ENCODE measurements around the gene PRKCA. TPM values are rescaled to one million over a fixed set of nuclear protein-coding genes. Genes with fewer than 3 reads are reported as not detected.

Gene PRKCA
- total and polyA plus RNA-seq, 10 of the 15 experiments (the other 5 are each of a cell fraction or from before 2014, with no cell fraction given) = 0.11 to 14.6 (median 0.72) TPM

DNA sequence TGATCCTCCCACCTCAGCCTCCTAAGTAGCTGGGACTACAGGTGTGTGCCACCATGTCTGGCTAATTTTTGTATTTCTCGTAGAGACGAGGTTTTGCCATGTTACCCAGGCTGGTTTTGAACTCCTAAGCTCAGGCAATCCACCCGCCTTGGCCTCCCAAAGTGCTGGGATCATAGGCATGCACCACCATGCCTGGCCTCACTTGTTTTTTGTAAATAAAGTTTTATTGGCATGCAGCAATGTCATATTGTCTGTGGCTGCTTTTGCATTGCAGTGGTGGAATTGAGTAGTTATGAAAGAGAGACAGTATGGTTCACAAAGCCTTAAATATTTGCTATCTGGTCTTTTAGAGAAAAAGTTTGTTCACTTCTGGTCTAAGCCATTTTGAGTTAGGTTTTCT, 124.7 kb downstream of the PRKCA start:
- intact Hi-C loops (cut with micrococcal nuclease; ENCODE audit: unreplicated experiment) = loop anchor here (2.0 to 5.0 kb wide), 2 partner anchors 125 to 172 kb away; partner anchors contain the start of gene PRKCA
- RAD21 ChIA-PET (ENCODE audit: unreplicated experiment) = interaction anchor here (0.8 kb wide), 1 partner anchor 171 kb away, joined by 3 read pairs; no protein-coding TSS in a partner anchor
- no peak overlapping the region for H3K27ac ChIP-seq (ENCODE audit: control insufficient read depth, insufficient read depth)
- H3K4me3 ChIP-seq = no peak overlapping the region
- ATAC-seq (no peak), DNase-seq (ENCODE audit: low read depth, low spot score) (no peak), FAIRE-seq (no peak)
- no peaks in the 10 kb centered on the region for H3K4me1 ChIP-seq (ENCODE audit: control insufficient read depth, insufficient read depth, low read length)
- in situ Hi-C loops (cut with MboI) = no loop called here
- CTCF ChIA-PET = interaction anchor here (2.1 kb wide), 1 partner anchor 12 kb away, joined by 6 read pairs; no protein-coding TSS in a partner anchor
- H3K36me3 ChIP-seq (ENCODE audit: control insufficient read depth in 2 of 2, insufficient read depth in 2 of 2, low read length in 1 of 2) = no peaks in the 10 kb centered on the region
- no peaks in the 10 kb centered on the region for H3K27me3 ChIP-seq (replicated peaks in 1 of 2; ENCODE audit: control insufficient read depth in 2 of 2, insufficient read depth in 2 of 2, low read length in 1 of 2)
- POLR2A ChIA-PET = no interaction called here
- no peak overlapping the region for H3K4me2 ChIP-seq (ENCODE audit: control insufficient read depth, insufficient read depth)
- H3K9me3 ChIP-seq (replicated peaks; ENCODE audit: control insufficient read depth, insufficient read depth, low read length) = no peaks in the 10 kb centered on the region
- no peak overlapping the region for H3K9ac ChIP-seq (ENCODE audit: control insufficient read depth, insufficient read depth, low read length)
- H4K20me1 ChIP-seq (ENCODE audit: control insufficient read depth, insufficient read depth) = no peaks in the 10 kb centered on the region
- whole genome bisulfite sequencing (ENCODE audit: insufficient coverage, insufficient replicate concordance, low lambda C conversion rate, missing lambda C conversion rate) = 7% methylated on average over 3 of the region's 3 CpGs
- H2AFZ ChIP-seq (ENCODE audit: control insufficient read depth, low read depth, low read length) = no peak overlapping the region
- no peaks in the 10 kb centered on the region for H3K79me2 ChIP-seq (ENCODE audit: control insufficient read depth, insufficient read depth, low read length)
- SMC1A ChIA-PET (ENCODE audit: uncharacterized antibody, unreplicated experiment) = interaction anchor here (0.7 kb wide), 1 partner anchor 139 kb away, joined by 3 read pairs; no protein-coding TSS in a partner anchor
- TF ChIP-seq RELA (IDR thresholded peaks at IDR 0.05; ENCODE audit: borderline replicate concordance, partially characterized antibody) = no peak
- TF ChIP-seq, protein P1, sequence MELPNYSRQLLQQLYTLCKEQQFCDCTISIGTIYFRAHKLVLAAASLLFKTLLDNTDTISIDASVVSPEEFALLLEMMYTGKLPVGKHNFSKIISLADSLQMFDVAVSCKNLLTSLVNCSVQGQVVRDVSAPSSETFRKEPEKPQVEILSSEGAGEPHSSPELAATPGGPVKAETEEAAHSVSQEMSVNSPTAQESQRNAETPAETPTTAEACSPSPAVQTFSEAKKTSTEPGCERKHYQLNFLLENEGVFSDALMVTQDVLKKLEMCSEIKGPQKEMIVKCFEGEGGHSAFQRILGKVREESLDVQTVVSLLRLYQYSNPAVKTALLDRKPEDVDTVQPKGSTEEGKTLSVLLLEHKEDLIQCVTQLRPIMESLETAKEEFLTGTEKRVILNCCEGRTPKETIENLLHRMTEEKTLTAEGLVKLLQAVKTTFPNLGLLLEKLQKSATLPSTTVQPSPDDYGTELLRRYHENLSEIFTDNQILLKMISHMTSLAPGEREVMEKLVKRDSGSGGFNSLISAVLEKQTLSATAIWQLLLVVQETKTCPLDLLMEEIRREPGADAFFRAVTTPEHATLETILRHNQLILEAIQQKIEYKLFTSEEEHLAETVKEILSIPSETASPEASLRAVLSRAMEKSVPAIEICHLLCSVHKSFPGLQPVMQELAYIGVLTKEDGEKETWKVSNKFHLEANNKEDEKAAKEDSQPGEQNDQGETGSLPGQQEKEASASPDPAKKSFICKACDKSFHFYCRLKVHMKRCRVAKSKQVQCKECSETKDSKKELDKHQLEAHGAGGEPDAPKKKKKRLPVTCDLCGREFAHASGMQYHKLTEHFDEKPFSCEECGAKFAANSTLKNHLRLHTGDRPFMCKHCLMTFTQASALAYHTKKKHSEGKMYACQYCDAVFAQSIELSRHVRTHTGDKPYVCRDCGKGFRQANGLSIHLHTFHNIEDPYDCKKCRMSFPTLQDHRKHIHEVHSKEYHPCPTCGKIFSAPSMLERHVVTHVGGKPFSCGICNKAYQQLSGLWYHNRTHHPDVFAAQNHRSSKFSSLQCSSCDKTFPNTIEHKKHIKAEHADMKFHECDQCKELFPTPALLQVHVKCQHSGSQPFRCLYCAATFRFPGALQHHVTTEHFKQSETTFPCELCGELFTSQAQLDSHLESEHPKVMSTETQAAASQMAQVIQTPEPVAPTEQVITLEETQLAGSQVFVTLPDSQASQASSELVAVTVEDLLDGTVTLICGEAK (IDR thresholded peaks at IDR 0.05; ENCODE audit: borderline replicate concordance) = peak; percentile 80
- TF ChIP-seq, protein P2, sequence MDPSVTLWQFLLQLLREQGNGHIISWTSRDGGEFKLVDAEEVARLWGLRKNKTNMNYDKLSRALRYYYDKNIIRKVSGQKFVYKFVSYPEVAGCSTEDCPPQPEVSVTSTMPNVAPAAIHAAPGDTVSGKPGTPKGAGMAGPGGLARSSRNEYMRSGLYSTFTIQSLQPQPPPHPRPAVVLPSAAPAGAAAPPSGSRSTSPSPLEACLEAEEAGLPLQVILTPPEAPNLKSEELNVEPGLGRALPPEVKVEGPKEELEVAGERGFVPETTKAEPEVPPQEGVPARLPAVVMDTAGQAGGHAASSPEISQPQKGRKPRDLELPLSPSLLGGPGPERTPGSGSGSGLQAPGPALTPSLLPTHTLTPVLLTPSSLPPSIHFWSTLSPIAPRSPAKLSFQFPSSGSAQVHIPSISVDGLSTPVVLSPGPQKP (IDR thresholded peaks at IDR 0.05; ENCODE audit: low read depth, low read length) = no peak
- no TSS peak for BruUV-seq (replicated peaks)

All from GM12878 (cell line).